ENCODE measurements around the gene SLC35G6.

- TF ChIP-seq, protein P1, sequence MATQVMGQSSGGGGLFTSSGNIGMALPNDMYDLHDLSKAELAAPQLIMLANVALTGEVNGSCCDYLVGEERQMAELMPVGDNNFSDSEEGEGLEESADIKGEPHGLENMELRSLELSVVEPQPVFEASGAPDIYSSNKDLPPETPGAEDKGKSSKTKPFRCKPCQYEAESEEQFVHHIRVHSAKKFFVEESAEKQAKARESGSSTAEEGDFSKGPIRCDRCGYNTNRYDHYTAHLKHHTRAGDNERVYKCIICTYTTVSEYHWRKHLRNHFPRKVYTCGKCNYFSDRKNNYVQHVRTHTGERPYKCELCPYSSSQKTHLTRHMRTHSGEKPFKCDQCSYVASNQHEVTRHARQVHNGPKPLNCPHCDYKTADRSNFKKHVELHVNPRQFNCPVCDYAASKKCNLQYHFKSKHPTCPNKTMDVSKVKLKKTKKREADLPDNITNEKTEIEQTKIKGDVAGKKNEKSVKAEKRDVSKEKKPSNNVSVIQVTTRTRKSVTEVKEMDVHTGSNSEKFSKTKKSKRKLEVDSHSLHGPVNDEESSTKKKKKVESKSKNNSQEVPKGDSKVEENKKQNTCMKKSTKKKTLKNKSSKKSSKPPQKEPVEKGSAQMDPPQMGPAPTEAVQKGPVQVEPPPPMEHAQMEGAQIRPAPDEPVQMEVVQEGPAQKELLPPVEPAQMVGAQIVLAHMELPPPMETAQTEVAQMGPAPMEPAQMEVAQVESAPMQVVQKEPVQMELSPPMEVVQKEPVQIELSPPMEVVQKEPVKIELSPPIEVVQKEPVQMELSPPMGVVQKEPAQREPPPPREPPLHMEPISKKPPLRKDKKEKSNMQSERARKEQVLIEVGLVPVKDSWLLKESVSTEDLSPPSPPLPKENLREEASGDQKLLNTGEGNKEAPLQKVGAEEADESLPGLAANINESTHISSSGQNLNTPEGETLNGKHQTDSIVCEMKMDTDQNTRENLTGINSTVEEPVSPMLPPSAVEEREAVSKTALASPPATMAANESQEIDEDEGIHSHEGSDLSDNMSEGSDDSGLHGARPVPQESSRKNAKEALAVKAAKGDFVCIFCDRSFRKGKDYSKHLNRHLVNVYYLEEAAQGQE (IDR thresholded peaks at IDR 0.05; ENCODE audit: unreplicated experiment) = no peak
- TF ChIP-seq CTCF (conservative IDR thresholded peaks at IDR 0.05; ENCODE audit: low read depth in 2 of 2) (no peak), EZH2phosphoT487 (IDR thresholded peaks at IDR 0.05; ENCODE audit: unreplicated experiment) (no peak), EZH2 (IDR thresholded peaks at IDR 0.05; ENCODE audit: low read depth, unreplicated experiment) (no peak), POLR2AphosphoS5 (IDR thresholded peaks at IDR 0.05; ENCODE audit: low read depth) (peak; percentile 80), CREB1 (CRISPR knock-in tag; IDR thresholded peaks at IDR 0.05; ENCODE audit: low read depth) (no peak), ZNF331 (CRISPR knock-in tag; IDR thresholded peaks at IDR 0.05; ENCODE audit: low read depth) (no peak), NANOG (IDR thresholded peaks at IDR 0.05; ENCODE audit: borderline replicate concordance) (no peak), STAT1 (IDR thresholded peaks at IDR 0.05; ENCODE audit: unreplicated experiment) (no peak), JUNB (IDR thresholded peaks at IDR 0.05; ENCODE audit: unreplicated experiment) (no peak)
- TF ChIP-seq, protein P2, sequence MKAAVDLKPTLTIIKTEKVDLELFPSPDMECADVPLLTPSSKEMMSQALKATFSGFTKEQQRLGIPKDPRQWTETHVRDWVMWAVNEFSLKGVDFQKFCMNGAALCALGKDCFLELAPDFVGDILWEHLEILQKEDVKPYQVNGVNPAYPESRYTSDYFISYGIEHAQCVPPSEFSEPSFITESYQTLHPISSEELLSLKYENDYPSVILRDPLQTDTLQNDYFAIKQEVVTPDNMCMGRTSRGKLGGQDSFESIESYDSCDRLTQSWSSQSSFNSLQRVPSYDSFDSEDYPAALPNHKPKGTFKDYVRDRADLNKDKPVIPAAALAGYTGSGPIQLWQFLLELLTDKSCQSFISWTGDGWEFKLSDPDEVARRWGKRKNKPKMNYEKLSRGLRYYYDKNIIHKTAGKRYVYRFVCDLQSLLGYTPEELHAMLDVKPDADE (IDR thresholded peaks at IDR 0.05) = no peak
Observed at GRCh38 chr17:7440113-7440833, 41.0 kb upstream of the SLC35G6 start.

Data from GM23338 (cell line).